ENCODE results near the gene WHAMM. TPM values are rescaled to one million over a fixed set of nuclear protein-coding genes. Genes with fewer than 3 reads are reported as not detected.

Gene WHAMM
- total RNA-seq, 4 donors from 2014 or later, result 9.6 to 17.4 (median 14.2) TPM

DNA sequence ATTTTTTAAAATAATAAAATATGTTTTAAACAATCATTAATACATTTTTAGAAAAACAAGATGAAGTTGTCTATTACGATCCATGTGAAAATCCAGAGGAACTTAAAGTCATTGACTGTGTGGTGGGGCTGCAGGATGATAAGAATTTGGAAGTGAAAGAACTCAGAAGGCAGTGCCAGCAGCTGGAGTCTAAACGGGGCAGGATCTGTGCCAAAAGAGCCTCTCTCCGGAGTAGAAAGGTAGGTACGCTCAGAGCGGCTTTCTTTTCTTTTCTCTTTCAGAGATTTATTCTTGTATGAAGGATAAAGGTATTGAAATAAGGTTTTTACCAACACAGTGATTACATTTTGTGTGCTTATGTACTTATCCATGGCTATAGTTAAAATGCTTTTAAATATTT lies 13.6 kb downstream of the WHAMM start:
- no peak for TF ChIP-seq EP300 (IDR thresholded peaks at IDR 0.05)
- TF ChIP-seq POLR2AphosphoS5 (IDR thresholded peaks at IDR 0.05), result no peak
- TF ChIP-seq POLR2A (IDR thresholded peaks at IDR 0.05; ENCODE audit: low read depth), result no peak
- TF ChIP-seq, protein P1, sequence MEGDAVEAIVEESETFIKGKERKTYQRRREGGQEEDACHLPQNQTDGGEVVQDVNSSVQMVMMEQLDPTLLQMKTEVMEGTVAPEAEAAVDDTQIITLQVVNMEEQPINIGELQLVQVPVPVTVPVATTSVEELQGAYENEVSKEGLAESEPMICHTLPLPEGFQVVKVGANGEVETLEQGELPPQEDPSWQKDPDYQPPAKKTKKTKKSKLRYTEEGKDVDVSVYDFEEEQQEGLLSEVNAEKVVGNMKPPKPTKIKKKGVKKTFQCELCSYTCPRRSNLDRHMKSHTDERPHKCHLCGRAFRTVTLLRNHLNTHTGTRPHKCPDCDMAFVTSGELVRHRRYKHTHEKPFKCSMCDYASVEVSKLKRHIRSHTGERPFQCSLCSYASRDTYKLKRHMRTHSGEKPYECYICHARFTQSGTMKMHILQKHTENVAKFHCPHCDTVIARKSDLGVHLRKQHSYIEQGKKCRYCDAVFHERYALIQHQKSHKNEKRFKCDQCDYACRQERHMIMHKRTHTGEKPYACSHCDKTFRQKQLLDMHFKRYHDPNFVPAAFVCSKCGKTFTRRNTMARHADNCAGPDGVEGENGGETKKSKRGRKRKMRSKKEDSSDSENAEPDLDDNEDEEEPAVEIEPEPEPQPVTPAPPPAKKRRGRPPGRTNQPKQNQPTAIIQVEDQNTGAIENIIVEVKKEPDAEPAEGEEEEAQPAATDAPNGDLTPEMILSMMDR (IDR thresholded peaks at IDR 0.05), result no peak
- intact Hi-C loops (cut with DNase I), result no loop called here
- no peak overlapping the region for H3K4me3 ChIP-seq
- 86% methylated on average over 5 of the region's 5 CpGs for WGBS
- peaks cover 42 to 100% (median 83%) of the 10 kb centered on the region in 4 donors for H3K36me3 ChIP-seq
- H3K4me1 ChIP-seq, result no peaks in the 10 kb centered on the region
- no peak for DNase-seq (ENCODE audit: extremely low spot score)
- no peak overlapping the region for H3K27ac ChIP-seq (replicated peaks in 1 of 4)
- H3K9me3 ChIP-seq, result no peaks in the 10 kb centered on the region
- no peaks in the 10 kb centered on the region for H3K27me3 ChIP-seq

DNA sequence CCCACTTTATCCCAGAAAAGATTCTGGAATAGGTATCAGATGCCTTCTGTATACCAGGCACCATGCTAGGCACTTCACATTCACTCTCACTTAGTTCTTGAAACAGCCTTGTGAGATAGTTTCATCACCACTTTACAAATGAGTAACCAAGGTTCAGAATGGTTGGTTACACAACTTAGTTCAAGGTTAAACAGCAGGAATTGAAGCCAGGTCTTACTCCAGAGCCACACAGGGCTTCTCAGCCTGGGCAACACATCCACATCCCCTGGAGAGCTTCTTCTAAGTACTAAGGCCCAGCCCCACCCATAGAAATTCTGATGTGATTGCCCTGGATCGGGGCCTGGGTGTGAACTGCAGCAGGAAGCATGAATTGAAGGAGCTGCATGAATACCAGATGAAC lies 18.6 kb downstream of the WHAMM start:
- TF ChIP-seq, protein P1 (IDR thresholded peaks at IDR 0.05), result no peak
- TF ChIP-seq EP300 (IDR thresholded peaks at IDR 0.05), result no peak
- no peak for TF ChIP-seq POLR2AphosphoS5 (IDR thresholded peaks at IDR 0.05)
- no peak for TF ChIP-seq POLR2A (IDR thresholded peaks at IDR 0.05; ENCODE audit: low read depth)
- Histone ChIP-seq H3K36me3 (peaks cover 75 to 100% (median 93%) of the 10 kb centered on the region in 4 donors), H3K9me3 (no peaks in the 10 kb centered on the region), H3K27ac (replicated peaks in 1 of 4) (no peak overlapping the region), H3K4me3 (no peak overlapping the region), H3K4me1 (peaks cover 0 to 13% (median 4%) of the 10 kb centered on the region in 4 donors), H3K27me3 (no peaks in the 10 kb centered on the region)
- 88% methylated on average over 1 of the region's 1 CpG for WGBS
- intact Hi-C loops (cut with DNase I), result no loop called here
- no peak for DNase-seq (ENCODE audit: extremely low spot score)

DNA sequence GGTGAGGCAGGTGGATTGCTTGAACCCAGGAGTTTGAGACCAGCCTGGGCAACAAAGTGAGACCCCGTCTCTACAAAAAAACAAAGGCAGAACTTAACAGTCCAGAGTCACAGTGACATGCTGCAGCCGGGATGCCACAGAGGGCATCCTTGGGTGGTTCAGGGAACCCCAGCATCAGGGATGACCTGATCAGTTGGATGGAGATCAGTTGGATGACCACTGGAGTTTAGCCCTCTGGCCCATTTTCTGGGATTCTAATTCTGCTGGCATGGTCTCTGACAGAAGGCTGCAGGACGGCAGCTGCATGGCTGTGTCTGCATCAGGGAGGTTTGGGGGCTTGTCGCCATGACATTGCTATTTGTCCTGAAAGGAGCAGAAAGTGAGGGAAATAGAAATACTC lies 19.8 kb downstream of the WHAMM start:
- no peak for DNase-seq (ENCODE audit: extremely low spot score)
- intact Hi-C loops (cut with DNase I), result no loop called here
- 94% methylated on average over 4 of the region's 4 CpGs for WGBS
- Histone ChIP-seq H3K4me3 (no peak overlapping the region), H3K9me3 (no peaks in the 10 kb centered on the region), H3K27me3 (no peaks in the 10 kb centered on the region), H3K36me3 (peaks cover 74 to 100% (median 94%) of the 10 kb centered on the region in 4 donors), H3K4me1 (peaks cover 0 to 13% (median 4%) of the 10 kb centered on the region in 4 donors), H3K27ac (replicated peaks in 1 of 4) (no peak overlapping the region)
- TF ChIP-seq, protein P1 (IDR thresholded peaks at IDR 0.05), result no peak
- TF ChIP-seq POLR2AphosphoS5 (IDR thresholded peaks at IDR 0.05), result no peak
- TF ChIP-seq EP300 (IDR thresholded peaks at IDR 0.05), result no peak
- no peak for TF ChIP-seq POLR2A (IDR thresholded peaks at IDR 0.05; ENCODE audit: low read depth)

DNA sequence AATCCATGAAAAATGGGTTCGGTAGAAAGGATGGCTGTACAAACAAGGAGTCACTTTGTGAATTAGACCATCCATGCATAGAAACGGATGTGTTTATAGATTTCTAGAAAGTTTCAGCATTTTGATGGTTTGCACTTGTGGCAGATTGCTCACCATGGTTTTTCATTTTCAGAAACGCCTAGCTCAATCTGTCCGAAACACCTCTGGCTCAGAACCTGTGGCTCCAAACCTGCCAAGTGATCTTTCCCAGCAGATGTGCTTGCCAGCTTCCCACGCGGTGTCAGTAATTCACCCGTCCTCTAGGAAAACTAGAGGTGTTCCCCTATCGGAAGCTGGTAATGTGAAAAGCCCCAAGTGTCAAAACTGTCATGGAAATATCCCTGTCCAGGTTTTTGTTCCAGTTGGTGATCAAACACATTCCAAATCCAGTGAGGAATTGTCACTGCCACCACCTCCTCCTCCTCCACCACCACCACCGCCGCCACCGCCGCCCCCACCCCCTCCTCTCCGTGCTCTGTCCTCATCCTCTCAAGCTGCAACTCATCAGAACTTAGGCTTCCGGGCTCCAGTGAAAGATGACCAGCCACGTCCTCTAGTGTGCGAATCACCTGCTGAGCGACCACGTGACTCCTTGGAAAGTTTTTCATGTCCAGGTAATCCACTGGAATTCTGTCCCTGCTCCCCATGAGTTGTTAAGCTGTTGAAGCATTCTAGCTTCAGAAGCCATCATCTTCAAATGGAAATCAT lies 21.2 kb downstream of the WHAMM start:
- WGBS, result 81% methylated on average over 18 of the region's 18 CpGs
- intact Hi-C loops (cut with DNase I), result no loop called here
- H3K27ac ChIP-seq (replicated peaks in 1 of 4), result no peak overlapping the region
- TF ChIP-seq, protein P1 (IDR thresholded peaks at IDR 0.05), result no peak
- TF ChIP-seq POLR2A (IDR thresholded peaks at IDR 0.05; ENCODE audit: low read depth) (no peak), POLR2AphosphoS5 (IDR thresholded peaks at IDR 0.05) (no peak), EP300 (IDR thresholded peaks at IDR 0.05) (no peak)
- H3K36me3 ChIP-seq, result peaks cover 80 to 100% (median 94%) of the 10 kb centered on the region in 4 donors
- H3K4me1 ChIP-seq, result peaks cover 0 to 13% (median 4%) of the 10 kb centered on the region in 4 donors
- no peak for DNase-seq (ENCODE audit: extremely low spot score)
- no peaks in the 10 kb centered on the region for H3K9me3 ChIP-seq
- no peak overlapping the region for H3K4me3 ChIP-seq
- H3K27me3 ChIP-seq, result no peaks in the 10 kb centered on the region
